Breast epithelium (tissue), 4 donors: ENCODE data around the gene HMOX2. TPM values are rescaled to one million over a fixed set of nuclear protein-coding genes. Genes with fewer than 3 reads are reported as not detected.

ENCODE experiments used
- DNase-seq, 2 donors: peaks; one replicate each; pipeline ENCODE4 v3.0.0-alpha.2; 2019; ENCODE audit warnings: low spot score in 2 of 2
- H3K27ac ChIP-seq, 2 donors: fragments of 200-600 bp; sonication (generic) in 1 of 2; one replicate each; pipeline ENCODE4 v1.5.1; 2016 to 2019; ENCODE audit warnings: mild to moderate bottlenecking in 1 of 2
- H3K27me3 ChIP-seq, 2 donors: fragments of 200-600 bp; sonication (generic) in 1 of 2; one replicate each; pipeline versions ENCODE4 v1.5.1 to v1.6.0; 2017 to 2019; ENCODE audit warnings: control low read depth in 1 of 2, mild to moderate bottlenecking in 1 of 2
- H3K36me3 ChIP-seq: fragments of 200-600 bp; one replicate; pipeline ENCODE4 v1.5.1; 2019
- H3K4me1 ChIP-seq, 2 donors: fragments of 200-600 bp; sonication (generic); one replicate each; pipeline ENCODE4 v1.5.1; 2016 to 2019; ENCODE audit warnings: control low read depth in 1 of 2
- H3K4me3 ChIP-seq, 3 donors: fragments of 200-600 bp; sonication (generic); 1 replicate in 2 of 3; 2 replicates in 1 of 3; pipeline ENCODE4 v1.5.1; 2016 to 2019; ENCODE audit warnings: mild to moderate bottlenecking in 3 of 3, moderate library complexity in 2 of 3
- H3K9me3 ChIP-seq, 2 donors: fragments of 200-600 bp; sonication (generic) in 1 of 2; one replicate each; pipeline ENCODE4 v1.5.1; 2016 to 2019; ENCODE audit warnings: control low read depth in 1 of 2
- CTCF ChIP-seq, 3 donors: fragments of 450-650 bp; IDR thresholded peaks; one replicate each; pipeline ENCODE4 v1.5.1; 2016 to 2017; ENCODE audit warnings: antibody characterized with exemption in 3 of 3, mild to moderate bottlenecking in 3 of 3, moderate library complexity in 3 of 3
- POLR2A ChIP-seq: fragments of 450-650 bp; IDR thresholded peaks from one replicate; pipeline ENCODE4 v1.6.1; 2016; ENCODE audit warnings: antibody characterized with exemption, mild to moderate bottlenecking, moderate library complexity
- POLR2AphosphoS5 ChIP-seq, 3 donors: sonication (generic); formaldehyde crosslinking; IDR thresholded peaks; one replicate each; pipeline ENCODE4 v1.6.1; 2017; ENCODE audit warnings: antibody characterized with exemption in 3 of 3
- intact Hi-C: fragments of 100-400 bp; cut with DNase I; formaldehyde crosslinking; loops from one replicate; pipeline ENCODE4 v1.15.1; 2023; ENCODE audit warnings: low total_unique reads
- total RNA-seq, 3 donors: library from RNA; depleted of rRNA; stranded (reverse); fragments of >200 nt; gene quantifications; one replicate each; pipeline ENCODE4 v1.1.0, GENCODE V29; 2016

The HMOX2 gene
- total RNA-seq, 3 donors from 2014 or later: 53.6 to 87.7 (median 65.9) TPM

- H3K4me3 ChIP-seq: no peak overlapping the region
- H3K4me1 ChIP-seq: no peaks in the 10 kb centered on the region
- no peak for DNase-seq
- H3K27ac ChIP-seq: no peak overlapping the region
- intact Hi-C loops: no loop called here
- no peaks in the 10 kb centered on the region for H3K27me3 ChIP-seq
- H3K36me3 ChIP-seq: peaks cover 8% of the 10 kb centered on the region
- H3K9me3 ChIP-seq: no peaks in the 10 kb centered on the region
- TF ChIP-seq CTCF (IDR thresholded peaks at IDR 0.05): no peak
- TF ChIP-seq POLR2AphosphoS5 (IDR thresholded peaks at IDR 0.05): no peak
- TF ChIP-seq POLR2A: no peak
These were observed 32.9 kb upstream of the HMOX2 start for GRCh38 chr16:4443271-4443670.

- Histone ChIP-seq H3K4me3 (no peak overlapping the region), H3K27ac (no peak overlapping the region), H3K36me3 (peaks cover 8% of the 10 kb centered on the region), H3K9me3 (no peaks in the 10 kb centered on the region), H3K4me1 (no peaks in the 10 kb centered on the region), H3K27me3 (no peaks in the 10 kb centered on the region)
- intact Hi-C loops: no loop called here
- no peak for DNase-seq
- TF ChIP-seq POLR2AphosphoS5 (IDR thresholded peaks at IDR 0.05): no peak
- TF ChIP-seq POLR2A: no peak
- TF ChIP-seq CTCF (IDR thresholded peaks at IDR 0.05): no peak
These were observed 32.2 kb upstream of the HMOX2 start for GRCh38 chr16:4443986-4444385.

- intact Hi-C loops: no loop called here
- TF ChIP-seq CTCF (IDR thresholded peaks at IDR 0.05) (no peak), POLR2A (no peak), POLR2AphosphoS5 (IDR thresholded peaks at IDR 0.05) (no peak)
- no peak overlapping the region for H3K27ac ChIP-seq
These were observed 25.8 kb upstream of the HMOX2 start for GRCh38 chr16:4450430-4450829.

GRCh38 chr16:4450931-4451519 is 25.2 kb upstream of the HMOX2 start:
- Histone ChIP-seq H3K4me1 (no peaks in the 10 kb centered on the region), H3K27ac (no peak overlapping the region), H3K4me3 (no peak overlapping the region), H3K27me3 (no peaks in the 10 kb centered on the region), H3K9me3 (no peaks in the 10 kb centered on the region), H3K36me3 (peaks cover 10% of the 10 kb centered on the region)
- TF ChIP-seq CTCF (IDR thresholded peaks at IDR 0.05) (no peak), POLR2AphosphoS5 (IDR thresholded peaks at IDR 0.05) (no peak), POLR2A (no peak)
- intact Hi-C loops: no loop called here
- DNase-seq: no peak

More at GRCh38 chr16:4450430-4450829, 25.8 kb upstream of the HMOX2 start:
- Histone ChIP-seq H3K27me3 (no peaks in the 10 kb centered on the region), H3K4me1 (no peaks in the 10 kb centered on the region), H3K36me3 (peaks cover 5% of the 10 kb centered on the region), H3K9me3 (no peaks in the 10 kb centered on the region), H3K4me3 (no peak overlapping the region)
- no peak for DNase-seq

GRCh38 chr16:4452674-4453073 is 23.5 kb upstream of the HMOX2 start:
- intact Hi-C loops: no loop called here
- H3K4me3 ChIP-seq: no peak overlapping the region
- H3K4me1 ChIP-seq: no peaks in the 10 kb centered on the region
- H3K27me3 ChIP-seq: no peaks in the 10 kb centered on the region
- H3K27ac ChIP-seq: no peak overlapping the region
- peaks cover 14% of the 10 kb centered on the region for H3K36me3 ChIP-seq
- H3K9me3 ChIP-seq: no peaks in the 10 kb centered on the region
- no peak for TF ChIP-seq POLR2AphosphoS5 (IDR thresholded peaks at IDR 0.05)
- no peak for DNase-seq

- Histone ChIP-seq H3K36me3 (peaks cover 14% of the 10 kb centered on the region), H3K4me1 (no peaks in the 10 kb centered on the region), H3K27ac (no peak overlapping the region), H3K4me3 (no peak overlapping the region), H3K27me3 (no peaks in the 10 kb centered on the region), H3K9me3 (no peaks in the 10 kb centered on the region)
- TF ChIP-seq POLR2A: no peak
- no peak for TF ChIP-seq POLR2AphosphoS5 (IDR thresholded peaks at IDR 0.05)
- TF ChIP-seq CTCF (IDR thresholded peaks at IDR 0.05): no peak
- intact Hi-C loops: no loop called here
- DNase-seq: no peak
These were observed 21.6 kb upstream of the HMOX2 start for GRCh38 chr16:4454623-4455022.
